GM12878 (cell line): ENCODE data around the gene CDK5RAP3. TPM values are rescaled to one million over a fixed set of nuclear protein-coding genes. Genes with fewer than 3 reads are reported as not detected.

Source experiments
- ATAC-seq: fragments of 200-7000 bp; cut with Tn5 transposase; 3 replicates; pipeline ENCODE4 v1.9.1; 2020; ENCODE audit warnings: mild to moderate bottlenecking, moderate library complexity
- BruUV-seq: library from RNA; stranded (reverse); fragments of 400-500 nt; replicated peaks from 2 replicates; lab custom pipeline; 2021; lab: Mats Ljungman, UMichigan
- CTCF ChIA-PET: fragments of 300-600 bp; sonication (Branson Sonifier 250); formaldehyde crosslinking; extraction: SDS; loops from one replicate; lab custom pipeline; 2021; ENCODE audit warnings: inconsistent platforms; lab: Yijun Ruan, JAX
- POLR2A ChIA-PET: fragments of 350-600 bp; formaldehyde crosslinking; extraction: SDS; loops from one replicate; lab custom pipeline; 2021; ENCODE audit warnings: inconsistent platforms; lab: Charles Lee
- RAD21 ChIA-PET: fragments of 300-600 bp; sonication (Branson Sonifier 250); formaldehyde crosslinking; loops from one replicate; lab custom pipeline; 2023; ENCODE audit warnings: antibody characterized with exemption; ENCODE audit not compliant: unreplicated experiment; lab: Charles Lee
- SMC1A ChIA-PET: fragments of 300-600 bp; sonication (Branson Sonifier 250); formaldehyde crosslinking; loops from one replicate; lab custom pipeline; 2023; ENCODE audit not compliant: unreplicated experiment, uncharacterized antibody; lab: Charles Lee
- DNase-seq: peaks from one replicate; pipeline ENCODE4 v3.0.0-alpha.2; 2011; ENCODE audit warnings: low read depth, low spot score
- FAIRE-seq: peaks from 3 replicates; lab custom pipeline; 2011; peaks lifted over from hg19 to GRCh38; lab: Jason Lieb, UNC
- H2AFZ ChIP-seq: 2 replicates; pipeline ENCODE4 v1.6.0; 2011; ENCODE audit warnings: low read depth, low read length, control low read depth; ENCODE audit not compliant: control insufficient read depth
- H3K27ac ChIP-seq: 2 replicates; pipeline ENCODE4 v1.5.1; 2011; ENCODE audit warnings: control low read depth; ENCODE audit not compliant: control insufficient read depth, insufficient read depth
- H3K27me3 ChIP-seq, 2 experiments: replicated peaks in 1 of 2; 2 replicates each; pipeline versions ENCODE4 v1.6.0 to v1.6.1; 2011; ENCODE audit warnings: low read length in 1 of 2; ENCODE audit not compliant: control insufficient read depth in 2 of 2, insufficient read depth in 2 of 2
- H3K36me3 ChIP-seq, 2 experiments: 2 replicates each; pipeline ENCODE4 v1.5.1; 2011; ENCODE audit warnings: low read length in 1 of 2; ENCODE audit not compliant: control insufficient read depth in 2 of 2, insufficient read depth in 2 of 2
- H3K4me1 ChIP-seq: 2 replicates; pipeline ENCODE4 v1.6.1; 2011; ENCODE audit warnings: mild to moderate bottlenecking, low read length, moderate library complexity, mixed read lengths; ENCODE audit not compliant: control insufficient read depth, insufficient read depth
- H3K4me2 ChIP-seq: 2 replicates; pipeline ENCODE4 v1.6.0; 2011; ENCODE audit warnings: control low read depth; ENCODE audit not compliant: control insufficient read depth, insufficient read depth
- H3K4me3 ChIP-seq: fragments of 200-600 bp; sonication (generic); 2 replicates; pipeline ENCODE4 v1.5.1; 2016
- H3K79me2 ChIP-seq: 2 replicates; pipeline ENCODE4 v1.6.0; 2011; ENCODE audit warnings: low read length; ENCODE audit not compliant: control insufficient read depth, insufficient read depth
- H3K9ac ChIP-seq: 2 replicates; pipeline ENCODE4 v1.8.0; 2011; ENCODE audit warnings: low read length, control low read depth, mixed read lengths; ENCODE audit not compliant: control insufficient read depth, insufficient read depth
- H3K9me3 ChIP-seq: replicated peaks from 3 replicates; pipeline ENCODE4 v1.5.1; 2011; ENCODE audit warnings: mild to moderate bottlenecking, low read length; ENCODE audit not compliant: control insufficient read depth, insufficient read depth
- H4K20me1 ChIP-seq: 2 replicates; pipeline ENCODE4 v1.6.0; 2011; ENCODE audit not compliant: control insufficient read depth, insufficient read depth
- BRCA1 ChIP-seq: IDR thresholded peaks from 2 replicates; pipeline ENCODE4 v1.6.1; 2011; ENCODE audit warnings: low read depth, low read length, improper control_type of control experiment
- CHD2 ChIP-seq: IDR thresholded peaks from 2 replicates; pipeline ENCODE4 v1.6.1; 2011; ENCODE audit warnings: low read depth, low read length, improper control_type of control experiment, borderline replicate concordance
- MXI1 ChIP-seq: fragments of 150-350 bp; IDR thresholded peaks from 2 replicates; pipeline ENCODE4 v1.6.1; 2011; ENCODE audit warnings: low read depth, mild to moderate bottlenecking, inconsistent platforms, low read length, improper control_type of control experiment
- NFIC ChIP-seq: IDR thresholded peaks from 2 replicates; pipeline ENCODE4 v1.6.1; 2012; ENCODE audit warnings: low read depth, mild to moderate bottlenecking, inconsistent platforms, low read length, moderate library complexity
- ZNF592 ChIP-seq: fragments of 450-650 bp; IDR thresholded peaks from 2 replicates; pipeline ENCODE4 v1.6.1; 2017; ENCODE audit warnings: mild to moderate bottlenecking, moderate library complexity
- WGBS: methylation state at CpG from one replicate; pipeline ENCODE4 v1.1.6; 2016; ENCODE audit warnings: low lambda C conversion rate; ENCODE audit not compliant: insufficient replicate concordance, insufficient coverage; ENCODE audit errors: missing lambda C conversion rate; 5-methylcytosine and 5-hydroxymethylcytosine counted together
- in situ Hi-C: fragments of 300-500 bp; cut with MboI; formaldehyde crosslinking; loops from 9 replicates; pipeline ENCODE4 v1.14.3; 2018; ENCODE audit warnings: mixed read lengths
- intact Hi-C: fragments of 100-400 bp; cut with micrococcal nuclease; formaldehyde crosslinking; loops from one replicate; pipeline ENCODE4 v1.14.2; 2022; ENCODE audit not compliant: unreplicated experiment
- polyA plus RNA-seq, 11 experiments: library from polyadenylated mRNA; depleted of rRNA in 4 of 11; unstranded in 6 of 11; stranded (reverse) in 5 of 11; fragments of >200 nt; fragmentation: Nextera tagmentation in 4 of 11; fragmentation: Illumina TruSeq in 1 of 11; extraction: Ambion mirVana in 4 of 11; extraction: Trizol in 1 of 11; gene quantifications; 1 replicate in 1 of 11; 2 replicates in 10 of 11; pipeline versions ENCODE4 v1.2.1 to v1.2.3, GENCODE V29; 2011 to 2016; ENCODE audit warnings: inconsistent platforms in 2 of 11, missing spikeins in 2 of 11, low read depth in 1 of 11
- total RNA-seq, 4 experiments: library from RNA; depleted of rRNA in 3 of 4; stranded (reverse); fragments of >200 nt in 3 of 4; fragmentation: Illumina TruSeq in 1 of 4; extraction: Trizol in 1 of 4; gene quantifications; 2 replicates each; pipeline versions ENCODE4 v1.2.1 to v1.2.3, GENCODE V29; 2013 to 2021
- TF ChIP-seq, protein P1 (sequence below), 3 experiments: IDR thresholded peaks in 2 of 3; conservative IDR thresholded peaks in 1 of 3; 2 replicates each; pipeline ENCODE4 v1.5.1; 2011; ENCODE audit warnings: low read depth in 3 of 3, low read length in 3 of 3, mild to moderate bottlenecking in 3 of 3, control low read depth in 2 of 3, moderate library complexity in 2 of 3, inconsistent platforms in 1 of 3, mixed read lengths in 1 of 3; ENCODE audit not compliant: control insufficient read depth in 2 of 3, insufficient read depth in 1 of 3; ENCODE audit errors: extremely low read depth in 1 of 3
- TF ChIP-seq, protein P2 (sequence below): fragments of 150-350 bp; IDR thresholded peaks from 2 replicates; pipeline ENCODE4 v1.6.1; 2014; ENCODE audit warnings: mild to moderate bottlenecking, low read depth, low read length

Gene CDK5RAP3
- total and polyA plus RNA-seq, 10 of the 15 experiments (the other 5 are each of a cell fraction or from before 2014, with no cell fraction given): 69.4 to 237 (median 160) TPM

GRCh38 chr17:47998044-47998443, 27.1 kb downstream of the CDK5RAP3 start:
- no peak for DNase-seq

DNA sequence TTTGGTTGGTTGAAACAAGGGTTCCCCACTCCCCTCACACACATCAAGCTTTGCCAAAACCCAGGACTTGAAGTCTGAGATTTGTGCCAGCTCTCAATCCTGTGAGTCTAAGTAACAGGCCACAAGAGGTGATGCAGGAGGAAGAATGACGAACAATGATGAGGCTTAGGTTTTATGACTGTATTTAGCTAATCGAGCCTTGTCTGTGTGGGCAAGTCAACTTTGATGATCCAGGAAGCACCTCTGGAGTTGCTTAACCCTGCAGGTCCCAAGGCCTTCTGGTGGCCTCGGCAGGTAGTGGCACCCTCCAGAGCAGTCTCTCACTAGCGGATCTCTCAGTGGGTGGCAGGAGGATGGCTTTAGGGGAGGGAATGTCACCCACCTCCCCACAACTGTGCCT, 28.7 kb downstream of the CDK5RAP3 start:
- in situ Hi-C loops: no loop called here
- BruUV-seq: no TSS peak
- Histone ChIP-seq H3K4me3 (no peak overlapping the region), H3K4me2 (no peak overlapping the region), H3K9me3 (no peaks in the 10 kb centered on the region), H4K20me1 (no peaks in the 10 kb centered on the region), H3K79me2 (no peaks in the 10 kb centered on the region), H3K27ac (no peak overlapping the region), H3K9ac (no peak overlapping the region), H3K36me3 (no peaks in the 10 kb centered on the region; a peak in 1 of 4 replicates), H3K4me1 (peaks cover 34% of the 10 kb centered on the region), H3K27me3 (no peaks in the 10 kb centered on the region), H2AFZ (peak overlapping the region; percentile 12; the same call in 1 of the 2 replicates)
- RAD21 ChIA-PET: interaction anchor here (0.6 to 2.7 kb wide), 5 partner anchors 12 to 27 kb away, joined by 3 to 8 read pairs (median 4); no protein-coding TSS in a partner anchor
- intact Hi-C loops: no loop called here
- ATAC-seq (no peak), DNase-seq (no peak), FAIRE-seq (no peak)
- no peak for TF ChIP-seq NFIC
- TF ChIP-seq, protein P1, sequence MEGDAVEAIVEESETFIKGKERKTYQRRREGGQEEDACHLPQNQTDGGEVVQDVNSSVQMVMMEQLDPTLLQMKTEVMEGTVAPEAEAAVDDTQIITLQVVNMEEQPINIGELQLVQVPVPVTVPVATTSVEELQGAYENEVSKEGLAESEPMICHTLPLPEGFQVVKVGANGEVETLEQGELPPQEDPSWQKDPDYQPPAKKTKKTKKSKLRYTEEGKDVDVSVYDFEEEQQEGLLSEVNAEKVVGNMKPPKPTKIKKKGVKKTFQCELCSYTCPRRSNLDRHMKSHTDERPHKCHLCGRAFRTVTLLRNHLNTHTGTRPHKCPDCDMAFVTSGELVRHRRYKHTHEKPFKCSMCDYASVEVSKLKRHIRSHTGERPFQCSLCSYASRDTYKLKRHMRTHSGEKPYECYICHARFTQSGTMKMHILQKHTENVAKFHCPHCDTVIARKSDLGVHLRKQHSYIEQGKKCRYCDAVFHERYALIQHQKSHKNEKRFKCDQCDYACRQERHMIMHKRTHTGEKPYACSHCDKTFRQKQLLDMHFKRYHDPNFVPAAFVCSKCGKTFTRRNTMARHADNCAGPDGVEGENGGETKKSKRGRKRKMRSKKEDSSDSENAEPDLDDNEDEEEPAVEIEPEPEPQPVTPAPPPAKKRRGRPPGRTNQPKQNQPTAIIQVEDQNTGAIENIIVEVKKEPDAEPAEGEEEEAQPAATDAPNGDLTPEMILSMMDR (IDR thresholded peaks at IDR 0.05 in 2 of 3, conservative IDR thresholded peaks at IDR 0.05 in 1 of 3; ENCODE audit: control insufficient read depth in 2 of 3, extremely low read depth in 1 of 3, insufficient read depth in 1 of 3, low read depth in 3 of 3, low read length in 3 of 3): peak in 1 of 3 experiments; percentile 4; a peak in 1 of 6 replicates
- no peak for TF ChIP-seq ZNF592
- TF ChIP-seq, protein P2, sequence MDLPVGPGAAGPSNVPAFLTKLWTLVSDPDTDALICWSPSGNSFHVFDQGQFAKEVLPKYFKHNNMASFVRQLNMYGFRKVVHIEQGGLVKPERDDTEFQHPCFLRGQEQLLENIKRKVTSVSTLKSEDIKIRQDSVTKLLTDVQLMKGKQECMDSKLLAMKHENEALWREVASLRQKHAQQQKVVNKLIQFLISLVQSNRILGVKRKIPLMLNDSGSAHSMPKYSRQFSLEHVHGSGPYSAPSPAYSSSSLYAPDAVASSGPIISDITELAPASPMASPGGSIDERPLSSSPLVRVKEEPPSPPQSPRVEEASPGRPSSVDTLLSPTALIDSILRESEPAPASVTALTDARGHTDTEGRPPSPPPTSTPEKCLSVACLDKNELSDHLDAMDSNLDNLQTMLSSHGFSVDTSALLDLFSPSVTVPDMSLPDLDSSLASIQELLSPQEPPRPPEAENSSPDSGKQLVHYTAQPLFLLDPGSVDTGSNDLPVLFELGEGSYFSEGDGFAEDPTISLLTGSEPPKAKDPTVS: no peak
- TF ChIP-seq CHD2: no peak
- 54% methylated on average over 4 of the region's 4 CpGs for WGBS
- SMC1A ChIA-PET: interaction anchor here (0.8 to 9.5 kb wide), 6 partner anchors 10 to 52 kb away, joined by 3 to 97 read pairs (median 5); partner anchors contain the start of gene CDK5RAP3
- CTCF ChIA-PET: interaction anchor here (0.6 to 8.5 kb wide), 11 partner anchors 10 to 166 kb away, joined by 3 to 59 read pairs (median 18); partner anchors contain the start of gene CDK5RAP3
- POLR2A ChIA-PET: interaction anchor here (0.5 to 3.7 kb wide), 6 partner anchors 9 to 466 kb away, joined by 3 to 21 read pairs (median 4); partner anchors contain the start of gene CDK5RAP3

More at GRCh38 chr17:47998044-47998443, 27.1 kb downstream of the CDK5RAP3 start:
- ChIA-PET POLR2A (no interaction called here), CTCF (interaction anchor here (4.7 to 8.5 kb wide), 2 partner anchors 13 to 49 kb away, joined by 23 to 59 read pairs; no protein-coding TSS in a partner anchor), RAD21 (interaction anchor here (0.7 to 2.2 kb wide), 2 partner anchors 19 to 55 kb away, joined by 3 to 6 read pairs; no protein-coding TSS in a partner anchor)
- H3K9me3 ChIP-seq: no peaks in the 10 kb centered on the region
- ATAC-seq: no peak
- no peaks in the 10 kb centered on the region for H3K27me3 ChIP-seq
- in situ Hi-C loops: no loop called here
- no TSS peak for BruUV-seq
- H3K36me3 ChIP-seq: no peaks in the 10 kb centered on the region
- peaks cover 18% of the 10 kb centered on the region for H3K4me1 ChIP-seq
- no peak overlapping the region for H3K27ac ChIP-seq
- intact Hi-C loops: no loop called here
- no peak for TF ChIP-seq BRCA1
- TF ChIP-seq MXI1: no peak
- TF ChIP-seq, all 136 proteins: peak for 0
- Histone ChIP-seq H4K20me1 (no peaks in the 10 kb centered on the region), H3K9ac (no peak overlapping the region), H3K4me2 (no peak overlapping the region), H3K79me2 (no peaks in the 10 kb centered on the region), H2AFZ (no peak overlapping the region), H3K4me3 (no peak overlapping the region)
- SMC1A ChIA-PET: interaction anchor here (9.5 kb wide), 1 partner anchor 18 kb away, joined by 97 read pairs; no protein-coding TSS in a partner anchor
- FAIRE-seq: no peak
- 65% methylated on average over 7 of the region's 7 CpGs for WGBS
